Medulla oblongata (tissue), 1 donor: ENCODE measurements around the gene AP3D1.

ENCODE experiments used
- DNase-seq: peaks from one replicate; pipeline ENCODE4 v3.0.0-alpha.2; 2015; ENCODE audit errors: extremely low spot score

The AP3D1 gene

GRCh38 chr19:2181633-2181997 lies 30.2 kb upstream of the AP3D1 start:
- peak; percentile 38 for DNase-seq

- peak; percentile 18 for DNase-seq
Measured at GRCh38 chr19:2180881-2181632, 29.7 kb upstream of the AP3D1 start.

GRCh38 chr19:2180114-2180513 lies 28.7 kb upstream of the AP3D1 start:
- DNase-seq: no peak

GRCh38 chr19:2179095-2179494 lies 27.7 kb upstream of the AP3D1 start:
- DNase-seq: no peak

GRCh38 chr19:2176337-2176994 lies 25.1 kb upstream of the AP3D1 start:
- no peak for DNase-seq

GRCh38 chr19:2175742-2176141 lies 24.4 kb upstream of the AP3D1 start:
- DNase-seq: no peak

GRCh38 chr19:2173767-2174577 lies 22.6 kb upstream of the AP3D1 start:
- no peak for DNase-seq

GRCh38 chr19:2173388-2173766 lies 22.0 kb upstream of the AP3D1 start:
- DNase-seq: no peak

- no peak for DNase-seq
Measured at GRCh38 chr19:2171349-2172145, 20.2 kb upstream of the AP3D1 start.

- no peak for DNase-seq
Measured at GRCh38 chr19:2170987-2171348, 19.6 kb upstream of the AP3D1 start.

- no peak for DNase-seq
Measured at GRCh38 chr19:2170219-2170618, 18.9 kb upstream of the AP3D1 start.

- DNase-seq: peak; percentile 96
Measured at GRCh38 chr19:2168619-2169424, 17.5 kb upstream of the AP3D1 start.

- peak; percentile 85 for DNase-seq
Measured at GRCh38 chr19:2167896-2168618, 16.7 kb upstream of the AP3D1 start.

GRCh38 chr19:2166741-2167738 lies 15.7 kb upstream of the AP3D1 start:
- DNase-seq: peak; percentile 73

- no peak for DNase-seq
Measured at GRCh38 chr19:2164020-2164998, 12.9 kb upstream of the AP3D1 start.

- DNase-seq: no peak
Measured at GRCh38 chr19:2160379-2160778, 9.0 kb upstream of the AP3D1 start.

- DNase-seq: no peak
Measured at GRCh38 chr19:2157452-2157851, 6.1 kb upstream of the AP3D1 start.

- no peak for DNase-seq
Measured at GRCh38 chr19:2154587-2155075, 3.3 kb upstream of the AP3D1 start.
